PC-3 (cell line): ENCODE results near the gene SGO1. TPM values are rescaled to one million over a fixed set of nuclear protein-coding genes. Genes with fewer than 3 reads are reported as not detected.

Experiments used
- ATAC-seq: fragments of 200-7000 bp; cut with Tn5 transposase; 2 replicates; pipeline ENCODE4 v1.9.1; 2020; ENCODE audit warnings: mild to moderate bottlenecking, moderate library complexity
- BruUV-seq: library from RNA; stranded (reverse); fragments of 400-500 nt; replicated peaks from 2 replicates; lab custom pipeline; 2021; lab: Mats Ljungman, UMichigan
- CTCF ChIA-PET: fragments of 300-600 bp; sonication (Branson Sonifier 250); formaldehyde crosslinking; loops from one replicate; lab custom pipeline; 2022; ENCODE audit warnings: antibody characterized with exemption; lab: Charles Lee
- POLR2A ChIA-PET: fragments of 300-600 bp; sonication (Branson Sonifier 250); formaldehyde crosslinking; loops from one replicate; lab custom pipeline; 2022; ENCODE audit warnings: antibody characterized with exemption; ENCODE audit not compliant: unreplicated experiment; lab: Charles Lee
- DNase-seq: peaks from one replicate; pipeline ENCODE4 v3.0.0-alpha.2; 2015
- H2AFZ ChIP-seq: fragments of 300-600 bp; sonication (generic); 2 replicates; pipeline ENCODE4 v1.6.0; 2016; ENCODE audit warnings: antibody characterized with exemption, low read length
- H3F3A ChIP-seq: fragments of 300-600 bp; sonication (generic); one replicate; pipeline ENCODE4 v1.6.0; 2017; ENCODE audit warnings: antibody characterized with exemption, low read length, control low read depth, mild to moderate bottlenecking; ENCODE audit not compliant: unreplicated experiment
- H3K27ac ChIP-seq: fragments of 300-600 bp; sonication (generic); 2 replicates; pipeline ENCODE4 v1.5.1; 2016; ENCODE audit warnings: mild to moderate bottlenecking, low read length
- H3K27me3 ChIP-seq: fragments of 300-600 bp; sonication (generic); 2 replicates; pipeline ENCODE4 v1.6.1; 2016; ENCODE audit warnings: low read length, mixed read lengths
- H3K36me3 ChIP-seq: fragments of 300-600 bp; sonication (generic); 2 replicates; pipeline ENCODE4 v1.6.1; 2016; ENCODE audit warnings: low read depth, mixed run types, low read length, mixed read lengths
- H3K4me1 ChIP-seq: fragments of 300-600 bp; sonication (generic); 2 replicates; pipeline ENCODE4 v1.5.1; 2016; ENCODE audit warnings: low read length; ENCODE audit not compliant: insufficient read depth
- H3K4me2 ChIP-seq: fragments of 300-600 bp; sonication (generic); 2 replicates; pipeline ENCODE4 v1.6.0; 2016; ENCODE audit warnings: low read length
- H3K4me3 ChIP-seq: fragments of 300-600 bp; sonication (generic); 2 replicates; pipeline ENCODE4 v1.5.1; 2016; ENCODE audit warnings: mild to moderate bottlenecking, low read length, mixed read lengths
- H3K79me2 ChIP-seq: fragments of 300-600 bp; sonication (generic); 2 replicates; pipeline ENCODE4 v1.6.1; 2017; ENCODE audit warnings: low read length, mixed read lengths
- H3K9ac ChIP-seq: fragments of 300-600 bp; sonication (generic); 2 replicates; pipeline ENCODE4 v1.6.0; 2016; ENCODE audit warnings: mild to moderate bottlenecking, low read length
- H3K9me2 ChIP-seq: fragments of 300-600 bp; sonication (generic); replicated peaks from 2 replicates; pipeline ENCODE4 v1.6.1; 2016; ENCODE audit warnings: mixed run types, low read length, mixed read lengths
- H3K9me3 ChIP-seq: fragments of 300-600 bp; sonication (generic); 2 replicates; pipeline ENCODE4 v1.6.1; 2016; ENCODE audit warnings: low read length, mixed read lengths
- H4K20me1 ChIP-seq: fragments of 300-600 bp; sonication (generic); 2 replicates; pipeline ENCODE4 v1.6.1; 2016; ENCODE audit warnings: low read length, mixed read lengths
- CTCF ChIP-seq: fragments of 300-600 bp; sonication (generic); conservative IDR thresholded peaks from 2 replicates; pipeline ENCODE4 v1.5.1; 2017; ENCODE audit warnings: antibody characterized with exemption, low read depth, mild to moderate bottlenecking, low read length
- EZH2 ChIP-seq: fragments of 300-600 bp; sonication (generic); IDR thresholded peaks from one replicate; pipeline ENCODE4 v1.6.1; 2017; ENCODE audit warnings: antibody characterized with exemption, mild to moderate bottlenecking, low read length; ENCODE audit not compliant: unreplicated experiment
- EZH2phosphoT487 ChIP-seq: fragments of 300-600 bp; sonication (generic); IDR thresholded peaks from 2 replicates; pipeline ENCODE4 v1.6.1; 2018; ENCODE audit warnings: mild to moderate bottlenecking, antibody characterized with exemption, low read length, borderline replicate concordance
- intact Hi-C: fragments of 100-400 bp; cut with micrococcal nuclease; formaldehyde crosslinking; loops from 2 replicates; pipeline ENCODE4 v1.9.0; 2023
- total RNA-seq: library from RNA; depleted of rRNA; stranded (reverse); fragments of >200 nt; gene quantifications from 2 replicates; pipeline ENCODE4 v1.2.3, GENCODE V29; 2014

SGO1 gene
- total RNA-seq, 1 experiment from 2014 or later, result 12.6 TPM

GRCh38 chr3:20154928-20155327 is 31.1 kb downstream of the SGO1 start:
- intact Hi-C loops, result no loop called here
- Histone ChIP-seq H3K9me2 (no peaks in the 10 kb centered on the region), H2AFZ (no peak overlapping the region), H3K4me2 (no peak overlapping the region), H3K4me3 (no peak overlapping the region), H4K20me1 (no peaks in the 10 kb centered on the region), H3K27ac (no peak overlapping the region), H3K27me3 (no peaks in the 10 kb centered on the region), H3K79me2 (no peaks in the 10 kb centered on the region), H3F3A (no peaks in the 10 kb centered on the region), H3K9ac (no peak overlapping the region), H3K36me3 (peaks cover 14% of the 10 kb centered on the region), H3K9me3 (no peaks in the 10 kb centered on the region), H3K4me1 (no peaks in the 10 kb centered on the region)
- POLR2A ChIA-PET, result no interaction called here
- TF ChIP-seq EZH2, result no peak
- peak; percentile 33 for TF ChIP-seq CTCF
- TF ChIP-seq EZH2phosphoT487, result no peak
- BruUV-seq, result no TSS peak
- CTCF ChIA-PET, result no interaction called here
- ATAC-seq (no peak; the same call in 1 of the 2 replicates), DNase-seq (no peak)

GRCh38 chr3:20154078-20154477 is 31.9 kb downstream of the SGO1 start:
- TF ChIP-seq EZH2phosphoT487, result no peak
- no peak for TF ChIP-seq EZH2
- no peak for TF ChIP-seq CTCF
- POLR2A ChIA-PET, result no interaction called here
- intact Hi-C loops, result no loop called here

GRCh38 chr3:20148466-20148865 is 37.5 kb downstream of the SGO1 start:
- ATAC-seq (no peak), DNase-seq (no peak)
- intact Hi-C loops, result no loop called here
- Histone ChIP-seq H3K9me2 (no peaks in the 10 kb centered on the region), H3K4me2 (no peak overlapping the region), H3K79me2 (no peaks in the 10 kb centered on the region), H3K9me3 (no peaks in the 10 kb centered on the region), H3K9ac (no peak overlapping the region), H4K20me1 (no peaks in the 10 kb centered on the region), H3K27ac (no peak overlapping the region), H3K27me3 (no peaks in the 10 kb centered on the region), H3K4me3 (no peak overlapping the region), H2AFZ (no peak overlapping the region), H3K4me1 (no peaks in the 10 kb centered on the region), H3F3A (no peaks in the 10 kb centered on the region), H3K36me3 (no peaks in the 10 kb centered on the region)
- POLR2A ChIA-PET, result no interaction called here
- CTCF ChIA-PET, result no interaction called here
- no peak for TF ChIP-seq CTCF
- no peak for TF ChIP-seq EZH2
- no peak for TF ChIP-seq EZH2phosphoT487
- BruUV-seq, result no TSS peak

More at GRCh38 chr3:20154078-20154477, 31.9 kb downstream of the SGO1 start:
- BruUV-seq, result no TSS peak
- DNase-seq, result no peak
- Histone ChIP-seq H3K4me1 (no peaks in the 10 kb centered on the region), H3K4me2 (no peak overlapping the region), H3K36me3 (peaks cover 7% of the 10 kb centered on the region), H3K27ac (no peak overlapping the region), H3K79me2 (no peaks in the 10 kb centered on the region), H3F3A (no peaks in the 10 kb centered on the region), H2AFZ (no peak overlapping the region), H4K20me1 (no peaks in the 10 kb centered on the region), H3K27me3 (no peaks in the 10 kb centered on the region), H3K9me2 (no peaks in the 10 kb centered on the region), H3K9ac (no peak overlapping the region), H3K9me3 (no peaks in the 10 kb centered on the region), H3K4me3 (no peak overlapping the region)
- ATAC-seq, result no peak
- CTCF ChIA-PET, result no interaction called here
